Measurements from ENCODE around the gene STX4.

The STX4 gene

GRCh38 chr16:31022544-31023251 is 10.7 kb upstream of the STX4 start:
- DNase-seq: no peak

GRCh38 chr16:31023252-31023602 is 10.1 kb upstream of the STX4 start:
- DNase-seq: no peak

GRCh38 chr16:31023627-31024226 is 9.6 kb upstream of the STX4 start:
- DNase-seq: no peak

GRCh38 chr16:31025339-31025738 is 8.0 kb upstream of the STX4 start:
- no peak for DNase-seq

GRCh38 chr16:31029272-31029671 is 4.1 kb upstream of the STX4 start:
- no peak for DNase-seq

- no peak for DNase-seq
These were observed 2.1 kb upstream of the STX4 start for GRCh38 chr16:31031276-31031675.

- peak; percentile 66 to 76 (median 73) for DNase-seq
These were observed 543 bp downstream of the STX4 start for GRCh38 chr16:31033709-31034492.

DNA sequence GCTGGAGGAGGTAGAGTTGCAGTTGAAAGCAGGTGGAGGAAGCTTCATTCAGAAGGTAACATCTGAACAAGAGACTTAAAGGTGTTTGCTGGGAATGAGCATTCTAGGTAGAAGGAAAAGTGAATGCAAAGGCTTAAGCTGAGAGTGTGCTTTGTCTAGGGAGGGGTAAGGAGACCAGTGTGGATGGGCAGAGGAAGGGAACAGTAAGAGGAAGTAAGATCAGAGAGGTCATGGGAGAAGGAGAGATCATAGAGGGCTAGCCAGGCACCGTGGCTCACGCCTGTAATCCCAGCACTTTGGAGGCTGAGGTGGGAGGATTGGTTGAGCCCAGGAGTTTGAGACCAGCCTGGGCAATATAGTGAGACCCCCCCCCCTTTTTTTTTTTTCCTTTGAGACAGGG is 3.3 kb downstream of the STX4 start:
- DNase-seq: no peak

DNA sequence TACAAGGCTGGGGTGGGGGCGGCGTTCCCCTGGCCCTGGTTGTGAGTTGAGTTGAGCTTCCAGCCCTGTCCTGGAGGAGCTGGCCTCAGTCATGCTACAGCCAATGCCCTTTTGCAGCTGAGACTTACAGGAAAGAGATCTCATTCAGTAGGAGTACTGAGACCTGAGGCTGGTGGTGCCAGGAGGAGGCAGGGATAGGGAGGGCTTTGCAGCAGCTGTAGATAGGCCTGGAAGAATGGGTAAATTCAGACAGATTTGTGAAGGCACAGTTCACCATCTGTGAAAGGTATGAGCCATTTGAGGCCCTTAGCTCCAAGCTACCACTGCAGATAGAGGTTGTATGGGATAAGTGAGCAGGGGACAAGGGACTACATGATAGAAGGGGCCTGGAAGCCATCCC is 5.6 kb downstream of the STX4 start:
- DNase-seq: no peak

DNA sequence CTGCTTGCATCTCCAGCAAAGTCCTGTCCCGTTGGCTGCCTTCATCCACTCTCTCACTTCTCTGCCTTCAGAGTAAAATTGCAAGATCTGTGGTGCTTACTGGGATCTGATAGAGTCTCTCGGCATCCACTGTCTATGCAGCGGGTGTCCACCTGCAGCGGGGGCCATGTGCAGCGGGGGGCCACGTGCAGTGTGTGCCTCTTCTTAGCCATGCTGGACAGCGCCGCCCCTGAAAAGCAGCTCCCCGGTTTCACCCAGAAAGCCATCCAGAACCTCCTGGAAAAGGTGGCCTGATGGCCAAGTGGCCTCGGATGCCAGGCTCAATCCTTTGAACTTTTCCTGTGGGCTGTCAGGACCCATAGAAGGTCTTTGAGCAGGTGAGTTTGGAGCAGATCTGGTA is 9.5 kb downstream of the STX4 start:
- no peak for DNase-seq

- no peak for DNase-seq
These were observed 10.0 kb downstream of the STX4 start for GRCh38 chr16:31043352-31043751.

DNA sequence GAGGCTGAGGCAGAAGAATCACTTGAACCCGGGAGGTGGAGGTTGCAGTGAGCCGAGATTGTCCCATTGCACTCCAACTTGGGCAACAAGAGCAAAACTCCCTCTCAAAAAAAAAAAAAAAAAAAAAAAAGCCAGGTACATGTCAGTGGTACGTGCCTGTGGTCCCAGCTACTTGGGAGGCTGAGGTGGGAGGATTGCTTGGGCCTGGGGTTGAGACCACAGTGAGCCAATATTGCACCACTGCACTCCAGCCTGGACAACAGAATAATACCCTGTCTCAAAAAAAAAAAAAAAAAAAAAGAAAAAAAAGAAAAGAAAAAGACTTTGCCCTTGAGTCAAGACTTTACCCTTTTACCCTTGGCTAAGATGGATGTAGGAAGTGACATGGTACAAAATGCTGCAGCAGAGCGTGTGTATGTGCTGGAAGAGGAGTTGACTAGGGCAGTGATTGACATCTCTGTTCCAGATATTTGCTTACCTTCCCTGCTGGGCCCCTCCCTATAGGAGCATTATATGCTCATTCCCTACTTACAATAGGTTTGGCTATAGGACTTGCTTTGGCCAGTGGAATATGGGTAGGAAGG is 10.6 kb downstream of the STX4 start:
- no peak for DNase-seq

DNA sequence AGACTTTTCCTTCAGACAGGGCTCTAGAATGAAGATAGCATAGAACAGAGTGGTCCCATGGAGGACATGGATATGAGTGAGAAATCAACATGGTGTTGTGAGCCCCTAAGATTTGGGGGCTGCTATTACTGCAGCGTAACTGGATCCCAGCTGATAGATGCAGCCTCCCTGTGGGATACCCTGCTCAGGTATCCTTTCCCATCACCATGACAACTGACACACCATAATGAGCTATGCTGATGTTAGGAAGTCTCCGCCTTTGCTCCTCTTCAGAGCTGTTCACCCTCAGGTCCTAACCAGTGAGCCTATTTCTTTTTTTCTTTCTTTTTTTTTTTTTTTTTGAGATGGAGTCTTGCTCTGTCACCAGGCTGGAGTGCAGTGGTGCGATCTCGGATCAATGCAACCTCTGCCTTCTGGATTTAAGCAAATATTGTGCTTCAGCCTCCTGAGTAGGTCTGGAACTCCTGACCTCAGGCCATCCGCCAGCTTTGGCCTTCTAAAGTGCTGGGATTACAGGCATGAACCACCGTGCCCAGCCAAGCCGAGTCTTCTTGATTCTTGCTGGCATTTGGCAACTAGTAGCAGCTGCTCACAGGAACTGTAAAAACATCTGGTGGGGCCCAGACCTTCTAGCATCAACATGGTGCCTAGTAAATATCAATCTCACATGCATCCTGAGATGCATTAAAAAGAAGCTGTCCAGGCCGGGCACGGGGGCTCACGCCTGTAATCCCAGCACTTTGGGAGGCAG is 17.1 kb downstream of the STX4 start:
- DNase-seq: no peak

DNA sequence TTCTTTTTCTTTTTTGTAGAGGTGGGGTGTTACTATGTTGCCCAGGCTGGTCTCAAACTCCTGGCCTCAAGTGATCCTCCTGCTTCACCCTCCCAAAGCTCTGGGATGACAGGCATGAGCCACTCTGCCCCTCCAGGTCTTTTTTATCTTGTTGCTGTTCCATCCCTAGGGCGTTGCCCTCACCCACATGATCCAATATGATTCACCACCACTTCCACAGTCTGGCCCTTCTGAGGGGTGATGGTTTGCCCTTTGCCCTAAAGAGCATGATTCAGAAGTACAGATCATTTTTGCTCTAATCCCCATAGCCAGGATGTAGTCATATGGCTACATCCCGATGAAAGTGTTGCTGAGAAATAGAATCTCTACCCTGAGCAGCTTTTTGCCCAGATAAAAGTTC is 18.8 kb downstream of the STX4 start:
- DNase-seq: no peak

- DNase-seq: no peak
These were observed 22.3 kb downstream of the STX4 start for GRCh38 chr16:31055613-31056012.

GRCh38 chr16:31061126-31061812 is 27.9 kb downstream of the STX4 start:
- DNase-seq: no peak

GRCh38 chr16:31061813-31062440 is 28.6 kb downstream of the STX4 start:
- no peak for DNase-seq

- no peak for DNase-seq
These were observed 30.1 kb downstream of the STX4 start for GRCh38 chr16:31063495-31063842.

- DNase-seq: no peak
These were observed 30.7 kb downstream of the STX4 start for GRCh38 chr16:31063843-31064611.

- DNase-seq: no peak
These were observed 31.6 kb downstream of the STX4 start for GRCh38 chr16:31064882-31065461.

DNA sequence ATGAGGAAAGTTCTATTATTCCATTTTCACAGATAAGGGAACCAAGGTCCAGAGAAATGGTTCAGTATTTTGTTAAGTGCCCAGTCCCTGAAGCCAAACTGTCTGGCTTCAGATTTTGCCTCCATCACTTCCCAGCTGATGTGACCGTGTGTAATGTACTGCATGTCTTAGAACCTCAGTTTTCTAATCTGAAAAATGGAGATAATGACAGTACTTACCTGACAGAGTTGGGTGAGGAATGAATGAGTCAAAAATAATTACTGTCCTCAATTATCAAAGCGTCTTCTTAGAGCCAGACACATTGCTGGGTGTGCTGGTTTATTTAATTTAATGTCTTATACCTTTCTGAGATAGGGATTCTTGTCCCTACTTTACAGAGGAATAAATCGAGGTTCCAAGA is 34.0 kb downstream of the STX4 start:
- DNase-seq: no peak
